HG02763 (cell line): ENCODE measurements around the gene TNFSF11.
"Not testable (repeated sequence)": the region's sequence is repeated elsewhere in the genome, so short reads cannot be mapped to it uniquely, and the experiment has no call there.

Source experiments
- ATAC-seq: cut with Tn5 transposase; IDR thresholded peaks from one replicate; pipeline ENCODE4 v1.9.1; 2021; ENCODE audit warnings: mild to moderate bottlenecking, moderate library complexity; ENCODE audit not compliant: unreplicated experiment

TNFSF11 gene

DNA sequence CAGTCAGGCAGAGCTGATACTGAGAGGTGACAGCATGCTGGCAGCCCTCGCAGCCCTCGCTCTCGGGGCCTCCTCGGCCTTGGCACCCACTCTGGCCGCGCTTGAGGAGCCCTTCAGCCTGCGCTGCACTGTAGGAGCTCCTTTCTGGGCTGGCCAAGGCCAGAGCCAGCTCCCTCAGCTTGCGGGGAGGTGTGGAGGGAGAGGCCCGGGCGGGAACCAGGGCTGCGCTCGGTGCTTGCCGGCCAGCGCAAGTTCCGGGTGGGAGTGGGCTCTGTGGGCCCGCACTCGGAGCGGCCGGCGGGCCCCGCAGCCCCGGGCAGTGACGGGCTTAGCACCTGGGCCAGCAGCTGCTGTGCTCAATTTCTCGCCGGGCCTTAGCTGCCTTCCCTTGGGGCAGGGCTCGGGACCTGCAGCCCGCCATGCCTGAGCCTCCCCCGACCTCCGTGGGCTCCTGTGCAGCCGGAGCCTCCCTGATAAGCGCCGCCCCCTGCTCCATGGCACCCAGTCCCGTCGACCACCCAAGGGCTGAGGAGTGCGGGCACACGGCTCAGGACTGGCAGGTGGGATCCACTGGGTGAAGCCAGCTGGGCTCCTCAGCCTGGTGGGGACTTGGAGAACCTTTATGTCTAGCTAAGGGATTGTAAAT, 14.3 kb upstream of the TNFSF11 start:
- ATAC-seq = not testable (repeated sequence)

DNA sequence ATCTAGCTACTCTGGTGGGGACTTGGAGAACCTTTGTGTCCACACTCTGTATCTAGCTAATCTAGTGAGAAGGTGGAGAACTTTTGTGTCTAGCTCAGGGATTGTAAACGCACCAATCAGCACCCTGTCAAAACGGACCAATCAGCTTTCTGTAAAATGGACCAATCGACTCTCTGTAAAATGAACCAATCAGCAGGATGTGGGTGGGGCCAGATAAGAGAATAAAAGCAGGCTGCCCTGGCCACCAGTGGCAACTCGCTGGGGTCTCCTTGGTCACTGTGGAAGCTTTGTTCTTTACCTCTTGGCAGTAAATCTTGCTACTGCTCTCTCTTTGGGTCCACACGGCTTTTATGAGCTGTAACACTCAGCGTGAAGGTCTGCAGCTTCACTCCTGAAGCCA, 13.6 kb upstream of the TNFSF11 start:
- ATAC-seq = not testable (repeated sequence)

DNA sequence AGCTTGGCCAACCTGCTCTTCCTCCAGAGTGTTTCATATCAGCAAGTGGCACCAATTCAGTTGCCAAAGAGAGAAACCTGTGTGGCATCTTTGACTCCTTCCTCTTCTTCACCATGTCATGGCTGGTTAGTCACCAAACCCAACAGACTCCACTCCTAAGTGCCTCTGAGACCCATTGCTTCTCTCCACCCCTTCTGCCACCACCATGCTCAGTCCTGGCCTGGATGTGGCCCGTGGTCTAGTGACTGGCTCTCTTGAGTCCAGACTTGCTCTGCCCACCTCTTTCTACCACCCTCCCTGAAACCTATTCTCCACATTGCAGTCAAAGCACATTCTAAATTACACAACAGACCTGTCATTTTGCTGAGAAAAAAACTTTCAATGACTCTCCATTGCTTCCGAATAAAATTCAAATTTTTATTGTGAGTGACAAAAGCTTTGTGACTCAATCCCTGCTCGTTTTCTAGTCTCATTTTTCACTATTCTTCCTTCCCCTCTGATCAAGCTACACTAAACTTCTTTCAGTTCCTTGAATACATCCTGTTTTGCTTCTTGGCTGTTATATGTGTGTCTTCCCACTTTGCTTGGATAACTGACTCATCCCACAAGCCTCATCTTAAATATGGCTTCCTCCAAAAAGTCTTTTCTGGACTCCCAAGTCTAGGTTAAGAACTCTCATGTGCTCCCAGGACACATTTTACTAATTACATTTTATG, 12.0 kb upstream of the TNFSF11 start:
- ATAC-seq = no peak

DNA sequence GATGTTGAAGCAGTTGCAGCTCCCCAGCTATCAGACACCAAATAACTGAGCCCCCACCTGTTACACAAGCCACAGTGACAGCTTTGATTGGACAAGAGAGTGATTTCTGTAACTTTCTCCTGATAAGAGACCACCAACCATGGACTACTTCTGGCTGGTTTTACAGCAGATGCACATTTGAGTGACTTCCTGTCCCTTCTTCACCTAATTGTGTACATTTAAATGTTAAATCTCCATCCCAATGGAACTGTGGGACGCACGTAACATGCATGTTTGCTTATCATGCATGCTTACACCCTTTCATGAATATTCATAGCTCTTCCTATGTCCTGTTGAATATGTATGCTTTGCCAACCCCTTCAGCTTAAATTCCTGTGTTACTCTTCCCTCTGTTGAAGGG, 6.0 kb upstream of the TNFSF11 start:
- no peak for ATAC-seq

DNA sequence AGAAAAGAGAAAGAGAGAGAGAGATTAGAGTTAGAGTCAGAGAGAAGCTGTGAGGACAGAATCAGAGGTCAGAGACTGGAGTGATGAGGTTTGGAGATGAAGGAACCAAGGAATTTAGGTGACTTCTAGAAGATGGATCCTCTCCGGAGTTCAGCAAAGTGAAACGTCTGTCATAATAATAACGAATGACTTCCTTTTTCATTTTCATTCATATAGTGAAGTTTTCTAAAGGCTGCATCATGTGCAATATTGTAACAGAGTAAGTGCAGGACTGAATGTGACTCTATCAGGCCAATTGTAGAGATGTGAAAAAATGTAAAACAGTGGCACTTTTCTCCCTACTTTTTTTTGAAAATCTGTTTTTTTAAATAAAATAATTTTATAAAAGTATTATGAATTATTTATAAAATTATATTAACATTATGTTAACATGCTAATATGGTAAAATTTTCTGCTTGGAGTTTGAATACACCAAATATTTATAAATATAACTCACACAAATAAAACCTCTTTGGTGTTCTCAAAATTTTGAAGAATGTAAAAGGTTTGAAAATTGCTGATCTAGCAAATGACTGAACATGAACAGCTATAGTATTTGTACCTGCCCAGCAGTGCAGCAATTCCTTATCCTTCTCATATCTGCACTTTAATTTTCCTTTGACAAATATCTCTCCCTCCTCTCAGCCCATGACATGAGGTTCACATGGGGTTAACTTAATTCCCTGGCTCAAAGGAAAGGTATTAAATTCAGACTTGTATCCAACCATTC, 4.2 kb upstream of the TNFSF11 start:
- ATAC-seq = no peak

DNA sequence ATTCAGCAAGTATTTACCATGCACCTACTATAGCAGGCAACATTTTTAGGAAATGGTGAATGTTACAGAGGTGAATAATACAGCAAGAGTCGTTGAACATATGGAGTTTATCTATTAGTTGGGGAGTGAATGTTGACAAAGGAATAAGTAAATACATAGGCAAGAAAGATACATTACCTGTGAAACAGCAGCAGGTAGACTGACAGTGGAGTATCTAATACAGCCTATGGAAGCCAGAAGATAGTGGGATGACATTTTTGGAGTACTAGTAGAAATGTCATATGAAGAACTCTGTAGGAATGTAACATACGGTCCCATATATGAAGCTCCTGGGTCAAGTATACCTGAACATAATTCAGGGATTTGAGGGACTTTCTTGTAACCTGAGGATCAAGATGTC, 2.1 kb upstream of the TNFSF11 start:
- no peak for ATAC-seq

DNA sequence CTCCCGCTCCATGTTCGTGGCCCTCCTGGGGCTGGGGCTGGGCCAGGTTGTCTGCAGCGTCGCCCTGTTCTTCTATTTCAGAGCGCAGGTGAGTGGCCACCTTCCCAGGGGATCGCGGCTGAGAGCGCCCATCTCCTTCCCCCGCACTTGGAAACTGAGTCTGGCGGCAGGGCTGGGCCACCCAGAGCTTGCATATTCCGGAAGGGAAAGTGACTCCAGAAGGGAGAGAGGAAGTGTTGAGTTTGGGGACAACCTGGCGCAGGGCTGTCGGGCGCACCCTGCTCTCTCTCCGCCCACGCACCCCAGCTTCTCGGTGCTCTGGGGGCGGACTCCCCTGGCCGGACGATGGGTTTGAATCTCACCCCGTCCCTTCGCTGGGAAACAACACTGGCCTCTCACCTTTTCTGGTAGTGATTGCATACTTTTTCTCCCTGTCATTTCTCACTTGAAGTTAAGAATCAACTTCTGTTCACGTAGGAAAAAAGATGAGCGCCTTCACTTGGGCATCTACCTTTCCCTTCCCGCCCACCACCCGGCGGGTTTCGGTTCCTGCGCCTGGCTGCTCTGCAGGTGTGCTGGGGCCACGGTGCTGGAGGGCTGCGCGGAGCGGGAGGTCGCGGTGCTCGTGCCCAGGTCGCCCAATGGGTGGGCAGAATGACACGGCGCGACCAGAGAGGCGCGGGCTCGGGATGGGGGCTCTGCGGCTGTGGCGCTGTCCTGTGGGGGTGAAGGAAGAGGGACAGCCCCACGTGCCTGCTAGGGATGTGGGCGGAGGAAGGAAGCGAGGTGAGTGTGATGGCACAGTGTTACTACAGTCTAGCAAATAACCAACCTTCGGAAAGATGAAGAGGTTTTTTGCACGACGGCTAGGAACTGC, 721 bp downstream of the TNFSF11 start:
- peak; percentile 68 for ATAC-seq

DNA sequence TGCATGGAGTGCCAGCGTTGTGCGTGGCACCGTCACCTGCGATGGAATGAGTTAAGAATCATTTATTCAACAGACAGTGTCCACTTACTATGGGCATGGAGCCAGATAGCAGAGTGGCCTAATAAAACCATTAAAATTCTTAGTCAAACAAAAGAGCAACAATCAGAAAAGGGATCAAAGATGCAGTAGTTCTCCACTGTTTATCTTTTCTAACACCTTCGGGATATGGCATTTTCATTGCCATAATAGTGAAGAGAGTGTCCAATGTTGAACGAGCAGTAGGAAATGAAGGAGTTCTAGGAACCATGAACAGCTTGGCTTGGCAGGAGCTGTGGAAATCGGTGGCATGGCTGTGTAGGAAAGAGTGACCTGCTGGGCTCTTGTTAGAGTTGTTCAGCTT, 2.0 kb downstream of the TNFSF11 start:
- ATAC-seq = no peak

DNA sequence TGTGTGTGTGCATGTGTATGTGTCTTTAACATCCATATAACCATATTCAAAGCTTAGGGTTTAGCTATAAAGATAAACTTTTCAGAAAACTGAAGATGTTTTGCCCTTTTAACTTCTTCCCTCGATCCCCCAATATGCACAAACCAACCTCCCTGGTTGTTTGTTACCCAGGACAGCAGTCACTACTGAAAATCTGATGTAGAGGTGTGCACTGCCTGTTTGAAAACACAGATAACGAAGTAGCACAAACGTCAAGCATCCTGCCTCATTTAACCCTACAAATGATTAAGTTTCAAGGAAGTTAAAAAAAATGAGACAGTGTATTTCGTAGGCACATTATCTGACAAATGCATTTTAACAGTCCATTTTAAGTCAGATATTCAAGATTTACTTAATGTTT, 3.6 kb downstream of the TNFSF11 start:
- ATAC-seq = no peak

DNA sequence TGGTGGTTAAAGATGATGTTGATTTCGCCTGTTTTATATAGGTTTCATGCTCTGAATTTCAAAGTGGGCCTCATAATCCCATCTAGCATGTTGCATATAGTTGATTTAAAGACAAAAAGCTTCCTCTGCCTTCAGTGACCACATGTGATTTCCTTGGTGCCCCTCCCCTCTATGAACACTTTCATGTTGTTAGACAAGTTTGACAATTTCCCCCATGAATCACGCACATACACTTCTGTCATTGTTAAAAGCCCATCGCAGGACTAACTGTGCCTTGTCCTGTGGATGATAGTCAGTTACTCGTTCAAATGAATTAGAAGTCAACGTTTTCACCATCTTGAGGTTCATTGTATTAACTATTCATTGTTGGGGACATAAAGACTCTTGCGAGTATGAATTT, 6.7 kb downstream of the TNFSF11 start:
- ATAC-seq = no peak

DNA sequence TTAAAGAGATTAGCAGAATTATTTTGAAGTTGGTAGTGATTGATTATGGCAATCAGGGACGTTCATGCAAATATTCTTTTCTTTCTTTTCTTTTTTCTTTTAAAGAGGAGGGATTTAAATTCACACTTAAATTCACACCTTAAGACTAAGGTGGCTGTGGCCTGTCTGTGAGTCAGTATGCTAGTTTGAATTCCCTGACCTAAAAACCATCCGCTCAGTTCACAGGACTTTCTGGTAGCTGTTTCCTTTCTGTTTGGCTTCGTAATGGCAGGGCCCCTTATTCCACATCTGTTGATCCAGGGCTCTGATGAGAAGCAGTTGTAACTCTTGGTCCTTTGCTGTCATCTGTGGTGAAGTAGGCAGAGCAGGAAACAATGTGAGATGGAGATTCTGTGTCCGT, 7.5 kb downstream of the TNFSF11 start:
- ATAC-seq = no peak

DNA sequence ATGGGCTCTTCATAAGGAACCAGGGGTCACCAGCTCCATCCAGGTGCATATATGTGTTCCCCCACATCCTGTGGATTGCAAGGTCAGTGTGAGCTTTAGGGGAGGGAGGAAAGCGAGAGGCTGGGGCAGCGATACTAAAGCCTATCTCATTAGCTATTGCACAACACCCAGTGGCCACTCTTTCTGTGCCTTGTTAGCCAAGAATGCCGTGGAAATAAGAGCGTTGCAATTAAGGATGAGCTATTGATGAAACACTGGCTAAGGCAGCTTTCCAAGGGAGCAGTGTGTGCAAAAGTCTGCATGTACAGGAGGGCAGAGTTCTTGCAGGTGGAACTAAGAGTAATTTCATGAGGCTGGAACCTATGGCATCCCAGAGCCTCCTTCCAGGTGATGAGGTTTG, 17.6 kb downstream of the TNFSF11 start:
- no peak for ATAC-seq

DNA sequence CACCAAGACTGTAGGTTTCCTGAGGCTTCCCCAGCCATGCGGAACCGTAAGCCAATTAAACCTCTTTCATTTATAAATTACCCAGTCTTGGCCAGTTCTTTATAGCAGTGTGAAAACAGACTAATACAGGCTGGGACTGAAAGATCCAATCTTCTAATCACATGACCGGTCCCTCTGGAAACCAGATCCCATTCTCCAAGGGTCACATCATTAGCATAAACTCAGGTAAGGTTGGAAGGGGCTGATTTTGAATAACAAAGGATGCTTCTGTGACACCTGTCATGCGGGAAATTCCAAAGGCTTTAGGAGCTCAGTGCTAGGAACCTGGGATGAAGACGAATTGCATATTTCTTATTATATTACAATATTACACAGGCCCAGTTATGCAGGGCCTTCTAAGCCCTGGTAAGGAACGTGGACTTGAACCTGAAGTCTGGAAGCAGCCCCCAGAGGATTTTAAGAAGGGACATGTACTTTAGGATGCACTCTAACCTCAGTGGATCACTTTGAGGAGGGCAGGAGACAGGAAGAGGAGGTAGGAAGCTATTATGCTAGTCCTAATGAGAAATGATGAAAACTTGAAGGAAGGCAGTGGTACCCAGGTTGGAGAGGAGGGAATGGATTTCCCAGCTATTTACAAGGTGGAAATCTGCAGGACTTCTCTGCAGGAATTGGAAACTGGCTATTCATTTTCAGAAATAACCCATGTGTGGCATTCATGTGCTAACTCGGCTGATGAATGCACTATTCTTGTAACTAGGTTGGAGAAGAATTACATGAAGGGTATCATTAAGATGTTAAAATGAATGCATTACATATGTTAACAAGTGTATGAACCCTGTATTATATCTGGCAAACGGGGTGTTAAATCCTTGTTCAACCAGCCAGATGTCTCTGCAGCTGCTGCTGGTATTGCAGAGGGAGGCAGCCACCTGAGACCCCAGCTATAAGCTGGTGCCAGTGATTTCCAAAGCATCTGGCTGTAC, 19.3 kb downstream of the TNFSF11 start:
- no peak for ATAC-seq

DNA sequence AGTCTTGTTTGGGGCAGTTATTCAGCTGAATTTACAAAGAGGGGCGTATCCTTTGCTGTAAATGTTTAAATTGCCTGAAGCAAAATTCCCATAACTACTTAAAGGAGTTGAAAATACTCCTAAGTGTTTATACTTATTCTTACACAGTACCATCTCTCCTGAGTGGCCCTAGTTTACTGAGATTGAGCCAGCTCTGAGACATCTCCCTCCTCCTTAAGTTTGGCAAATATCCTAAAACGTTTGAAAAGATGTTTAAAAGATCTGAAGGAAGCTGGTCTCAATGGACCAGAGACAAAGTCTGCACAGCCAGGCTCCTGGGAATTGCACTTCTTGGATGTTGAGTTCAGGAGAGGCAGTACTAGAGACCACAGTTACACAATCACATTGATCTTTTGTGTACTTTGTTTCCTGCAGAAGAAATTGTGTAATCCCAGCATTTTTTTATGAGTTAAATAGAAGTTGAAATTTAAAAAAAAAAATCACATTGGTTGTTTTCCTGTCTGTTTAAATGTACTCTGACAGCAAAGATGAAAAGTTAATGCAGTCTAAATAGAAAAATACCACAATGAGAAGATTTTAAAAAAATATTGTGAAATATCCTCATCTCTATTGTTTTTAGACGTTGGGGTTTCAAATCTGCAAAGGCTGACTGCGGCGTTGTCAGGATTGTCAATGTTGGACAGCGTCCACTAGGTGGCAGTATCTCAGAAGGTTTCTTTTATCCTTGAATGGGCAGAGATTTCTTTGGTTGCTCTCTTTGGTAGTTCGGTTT, 20.7 kb downstream of the TNFSF11 start:
- ATAC-seq = no peak

DNA sequence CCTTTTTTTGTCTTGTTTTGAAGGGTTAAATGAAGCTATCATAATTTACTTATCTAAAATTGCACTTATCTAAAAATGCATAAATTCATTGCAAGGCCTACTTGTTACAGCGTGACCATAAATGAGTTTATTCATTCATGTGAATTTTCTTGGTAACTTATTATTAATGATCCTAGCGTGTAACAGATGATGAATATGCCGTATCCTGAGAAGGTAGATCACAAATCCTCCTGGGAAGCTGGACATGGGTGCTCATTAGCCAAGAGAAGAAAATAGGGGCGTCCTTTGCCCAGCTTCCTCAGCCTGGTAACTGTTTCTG, 21.3 kb downstream of the TNFSF11 start:
- ATAC-seq = no peak

DNA sequence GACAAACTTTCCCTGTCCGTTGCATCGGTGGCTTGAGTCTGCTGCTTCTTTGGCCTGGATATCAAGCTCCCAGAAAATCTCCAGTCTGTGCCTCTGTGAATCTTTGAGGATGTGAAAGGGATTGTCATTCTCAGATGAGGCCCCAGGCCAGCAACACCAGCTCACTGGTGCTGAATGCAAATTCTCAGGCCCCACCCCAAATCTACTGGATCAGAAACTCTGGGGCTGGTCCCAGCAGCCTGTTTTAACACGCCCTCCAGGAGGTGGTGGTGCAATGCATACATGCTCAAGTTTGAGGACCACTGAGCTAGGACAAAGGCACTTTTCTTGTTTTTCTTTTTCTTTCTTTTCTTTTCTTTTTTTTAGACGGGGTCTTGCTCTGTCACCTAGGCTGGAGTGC, 23.6 kb downstream of the TNFSF11 start:
- no peak for ATAC-seq

DNA sequence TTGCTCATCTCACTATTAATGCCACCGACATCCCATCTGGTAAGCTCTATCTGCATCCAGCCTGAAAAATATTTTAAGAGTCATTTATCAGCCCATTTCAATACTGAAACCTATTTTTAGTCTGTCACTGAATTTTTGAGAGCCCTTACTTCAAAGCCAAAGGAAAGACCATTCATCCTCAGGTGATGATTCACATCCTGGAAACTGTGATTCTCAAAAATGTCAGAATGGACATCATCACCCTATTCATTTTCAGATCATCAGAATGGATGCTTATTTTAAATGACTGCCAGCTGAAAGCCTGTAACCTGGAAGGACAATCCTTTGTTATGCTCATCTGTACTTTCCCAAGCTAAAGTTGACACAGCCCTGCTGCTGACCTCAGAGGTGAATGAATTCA, 27.0 kb downstream of the TNFSF11 start:
- ATAC-seq = no peak

DNA sequence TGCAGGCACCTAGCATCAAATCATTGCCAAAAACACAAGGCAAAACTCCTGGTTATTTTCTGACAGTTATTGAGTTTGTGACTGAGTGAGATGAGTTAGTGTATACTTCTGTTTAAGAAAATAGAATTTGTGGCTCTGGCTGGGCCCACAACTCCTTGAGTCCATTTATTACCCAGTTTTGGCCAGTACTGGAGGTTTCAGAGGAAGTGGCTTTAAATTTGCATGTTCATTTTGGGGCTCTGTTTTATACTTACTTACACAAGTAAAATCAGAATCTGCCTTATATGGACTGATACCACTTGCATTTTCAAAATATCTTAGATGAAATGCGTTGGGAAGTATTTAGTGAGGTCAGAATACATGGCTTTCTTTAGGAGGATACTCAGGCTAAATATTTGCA, 29.0 kb downstream of the TNFSF11 start:
- peak; percentile 80 for ATAC-seq

DNA sequence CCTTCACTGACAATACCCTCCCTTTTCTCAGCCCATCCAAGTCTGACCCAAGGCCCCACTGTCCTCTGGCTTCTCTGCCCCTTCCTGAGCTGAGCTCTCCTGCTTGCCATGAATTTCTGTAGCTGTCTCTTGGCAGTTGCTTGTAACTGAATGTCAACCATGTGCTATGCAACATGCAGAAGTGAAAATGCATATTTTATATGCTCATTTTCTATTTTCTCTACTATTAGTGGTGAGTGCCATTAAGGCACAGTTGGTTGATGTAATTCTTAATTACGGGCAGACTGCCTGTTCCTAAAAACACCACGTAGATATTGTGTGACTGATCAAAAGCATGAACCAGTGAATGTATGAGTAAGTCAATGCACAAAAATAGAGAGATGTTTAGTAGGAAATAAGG, 29.6 kb downstream of the TNFSF11 start:
- ATAC-seq = no peak
